HepG2 (cell line): ENCODE data around the gene PRR36.

Experiments used
- EP300 ChIP-seq, 3 experiments: sonication (generic) in 1 of 3; formaldehyde crosslinking in 1 of 3; IDR thresholded peaks; 2 replicates each; pipeline versions ENCODE4 v1.5.1 to v1.6.1; 2011 to 2020; ENCODE audit warnings: low read depth in 2 of 3, low read length in 2 of 3, borderline replicate concordance in 1 of 3, improper control_type of control experiment in 1 of 3, mild to moderate bottlenecking in 1 of 3, missing genetic modification reagents in 1 of 3, moderate library complexity in 1 of 3
- HMGA1 ChIP-seq: sonication (generic); formaldehyde crosslinking; conservative IDR thresholded peaks from 2 replicates; pipeline ENCODE4 v1.4.0; 2020; ENCODE audit warnings: missing genetic modification reagents
- MXD1 ChIP-seq: sonication (generic); formaldehyde crosslinking; IDR thresholded peaks from 2 replicates; pipeline ENCODE4 v1.4.0; 2020; ENCODE audit warnings: mild to moderate bottlenecking, missing genetic modification reagents
- RXRB ChIP-seq: IDR thresholded peaks from 2 replicates; pipeline ENCODE4 v1.6.1; 2016; ENCODE audit warnings: borderline replicate concordance, missing genetic modification reagents, missing compliant biosample characterization
- ZKSCAN8 ChIP-seq: IDR thresholded peaks from 2 replicates; pipeline ENCODE4 v1.6.1; 2016; ENCODE audit warnings: borderline replicate concordance, missing genetic modification reagents, missing compliant biosample characterization
- ZNF644 ChIP-seq: IDR thresholded peaks from 2 replicates; pipeline ENCODE4 v1.6.1; 2016; ENCODE audit warnings: low read depth

DNA sequence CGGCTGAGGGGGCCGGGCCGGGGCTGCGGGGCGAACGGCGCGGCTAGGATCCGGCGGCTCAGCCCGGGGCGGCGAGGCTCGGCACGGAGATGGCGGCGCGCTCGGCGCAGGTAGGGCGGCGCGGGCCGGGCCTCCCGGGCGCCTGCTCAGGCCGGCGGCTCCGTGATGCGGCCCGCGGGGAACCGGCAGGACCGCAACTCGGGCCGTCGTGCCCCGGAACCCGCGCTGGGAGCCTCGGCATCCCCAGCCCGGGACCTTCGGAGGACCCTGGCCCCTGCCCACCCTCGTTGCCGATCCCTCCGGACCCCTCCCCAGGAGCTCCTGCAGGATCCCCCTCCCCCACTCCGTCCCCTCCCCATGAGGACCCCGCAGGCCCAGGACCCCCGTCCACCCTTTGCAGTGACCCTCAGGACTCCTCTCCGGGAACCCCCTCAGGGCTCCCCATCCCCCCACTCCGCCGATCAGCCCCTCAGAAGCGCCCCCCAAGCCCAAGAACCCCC, 43.9 kb downstream of the PRR36 start:
- TF ChIP-seq ZNF644 (CRISPR knock-in tag) (no peak), HMGA1 (no peak), ZKSCAN8 (CRISPR knock-in tag) (no peak), RXRB (CRISPR knock-in tag) (no peak), MXD1 (CRISPR knock-in tag) (no peak), EP300 (IDR thresholded peaks at IDR 0.05; ENCODE audit: low read depth in 2 of 2, low read length in 2 of 2) (no peak), EP300 (CRISPR knock-in tag; IDR thresholded peaks at IDR 0.05; ENCODE audit: borderline replicate concordance) (no peak)
